H1 (cell line): ENCODE measurements around the gene MAML3. TPM values are rescaled to one million over a fixed set of nuclear protein-coding genes. Genes with fewer than 3 reads are reported as not detected.

ENCODE experiments used
- CTCF ChIA-PET: fragments of 300-600 bp; sonication (Branson Sonifier 250); formaldehyde crosslinking; loops from one replicate; lab custom pipeline; 2021; ENCODE audit not compliant: partially characterized antibody; lab: Charles Lee
- POLR2A ChIA-PET: fragments of 300-600 bp; sonication (Branson Sonifier 250); formaldehyde crosslinking; loops from one replicate; lab custom pipeline; 2021; ENCODE audit warnings: inconsistent platforms; ENCODE audit not compliant: partially characterized antibody; lab: Charles Lee
- DNase-seq, 2 experiments: peaks; one replicate each; pipeline versions ENCODE4 v3.0.0 to v3.0.0-alpha.2; 2010 to 2022; ENCODE audit warnings: low spot score in 2 of 2, low read depth in 1 of 2, mixed read lengths in 1 of 2
- FAIRE-seq: peaks from 2 replicates; lab custom pipeline; 2011; peaks lifted over from hg19 to GRCh38; lab: Jason Lieb, UNC
- H2AFZ ChIP-seq: 2 replicates; pipeline ENCODE4 v1.8.1; 2012; ENCODE audit warnings: low read length, inconsistent platforms
- H2AK5ac ChIP-seq: 2 replicates; pipeline ENCODE4 v1.6.1; 2013; ENCODE audit warnings: low read depth, low read length
- H2BK120ac ChIP-seq: replicated peaks from 2 replicates; pipeline ENCODE3; 2013; ENCODE audit warnings: low read depth, low read length, inconsistent platforms
- H2BK12ac ChIP-seq: 2 replicates; pipeline ENCODE4 v1.6.1; 2013; ENCODE audit warnings: low read depth, low read length
- H2BK15ac ChIP-seq: 2 replicates; pipeline ENCODE4 v1.6.1; 2013; ENCODE audit warnings: low read length
- H2BK20ac ChIP-seq: 2 replicates; pipeline ENCODE4 v1.6.1; 2013; ENCODE audit warnings: low read length
- H2BK5ac ChIP-seq: 2 replicates; pipeline ENCODE4 v1.6.1; 2013; ENCODE audit warnings: low read depth, low read length
- H3K14ac ChIP-seq: 2 replicates; pipeline ENCODE4 v1.6.1; 2013; ENCODE audit warnings: inconsistent platforms; ENCODE audit not compliant: insufficient read length
- H3K18ac ChIP-seq: 2 replicates; pipeline ENCODE4 v1.6.1; 2013; ENCODE audit warnings: low read length; ENCODE audit errors: extremely low read depth
- H3K23ac ChIP-seq: 2 replicates; pipeline ENCODE4 v1.6.1; 2013; ENCODE audit warnings: inconsistent platforms; ENCODE audit not compliant: insufficient read length
- H3K23me2 ChIP-seq: 2 replicates; pipeline ENCODE4 v1.6.1; 2013; ENCODE audit warnings: low read depth, low read length
- H3K27ac ChIP-seq: 2 replicates; pipeline ENCODE4 v1.6.1; 2011; ENCODE audit warnings: low read depth, low read length, inconsistent platforms
- H3K27me3 ChIP-seq, 4 experiments: replicated peaks in 1 of 4; 1 replicate in 1 of 4; 2 replicates in 3 of 4; pipeline versions ENCODE4 v1.6.1 to v1.8.1; 2011 to 2013; ENCODE audit warnings: low read length in 3 of 4, mild to moderate bottlenecking in 3 of 4, inconsistent platforms in 2 of 4, mixed read lengths in 2 of 4, moderate library complexity in 1 of 4; ENCODE audit not compliant: control insufficient read depth in 3 of 4, insufficient read depth in 3 of 4; ENCODE audit errors: extremely low read depth in 1 of 4
- H3K36me3 ChIP-seq, 4 experiments: 2 replicates each; pipeline versions ENCODE4 v1.6.1 to v1.8.1; 2011 to 2013; ENCODE audit warnings: mild to moderate bottlenecking in 4 of 4, low read length in 3 of 4, moderate library complexity in 2 of 4, control low read depth in 1 of 4, inconsistent platforms in 1 of 4; ENCODE audit not compliant: insufficient read depth in 4 of 4, control insufficient read depth in 2 of 4
- H3K4ac ChIP-seq: replicated peaks from 2 replicates; pipeline ENCODE3; 2013; ENCODE audit warnings: low read length, low read depth, mixed read lengths, inconsistent platforms; ENCODE audit not compliant: insufficient read length
- H3K4me1 ChIP-seq, 4 experiments: replicated peaks in 1 of 4; 1 replicate in 1 of 4; 2 replicates in 3 of 4; pipeline versions ENCODE4 v1.6.1 to v1.8.1; 2011 to 2013; ENCODE audit warnings: low read length in 3 of 4, inconsistent platforms in 2 of 4, mixed read lengths in 1 of 4; ENCODE audit not compliant: insufficient read depth in 4 of 4, control insufficient read depth in 3 of 4
- H3K4me2 ChIP-seq, 2 experiments: 2 replicates each; pipeline versions ENCODE4 v1.6.1 to v1.8.1; 2011 to 2013; ENCODE audit warnings: low read depth in 2 of 2, low read length in 2 of 2, control low read depth in 1 of 2, inconsistent platforms in 1 of 2, mild to moderate bottlenecking in 1 of 2; ENCODE audit not compliant: insufficient read depth in 1 of 2
- H3K4me3 ChIP-seq, 4 experiments: fragments of 200-600, 300-600 bp in 1 of 4; sonication (generic), shearing (Covaris generic), sonication (Bioruptor Twin) in 1 of 4; 2 replicates each; pipeline versions ENCODE4 v1.5.1 to v1.8.1; 2011 to 2016; ENCODE audit warnings: low read length in 4 of 4, low read depth in 3 of 4, control low read depth in 2 of 4, inconsistent platforms in 2 of 4, mild to moderate bottlenecking in 2 of 4, mixed read lengths in 1 of 4, moderate library complexity in 1 of 4; ENCODE audit not compliant: insufficient read depth in 2 of 4; ENCODE audit errors: extremely low read depth in 1 of 4
- H3K56ac ChIP-seq: replicated peaks from 2 replicates; pipeline ENCODE3; 2013; ENCODE audit warnings: low read depth, mild to moderate bottlenecking, mixed read lengths, low read length, inconsistent platforms; ENCODE audit not compliant: insufficient read length
- H3K79me1 ChIP-seq: 2 replicates; pipeline ENCODE4 v1.6.1; 2013; ENCODE audit warnings: low read depth, low read length, control low read depth
- H3K79me2 ChIP-seq, 2 experiments: 2 replicates each; pipeline versions ENCODE4 v1.6.1 to v1.8.1; 2012 to 2013; ENCODE audit warnings: low read length in 2 of 2, mild to moderate bottlenecking in 2 of 2, inconsistent platforms in 1 of 2; ENCODE audit not compliant: insufficient read depth in 2 of 2, control insufficient read depth in 1 of 2
- H3K9ac ChIP-seq, 4 experiments: replicated peaks in 1 of 4; 1 replicate in 1 of 4; 2 replicates in 3 of 4; pipeline versions ENCODE4 v1.6.1 to v1.8.1; 2011 to 2013; ENCODE audit warnings: low read depth in 3 of 4, low read length in 3 of 4, control low read depth in 2 of 4, mild to moderate bottlenecking in 2 of 4, moderate library complexity in 2 of 4, inconsistent platforms in 1 of 4; ENCODE audit errors: extremely low read depth in 1 of 4
- H3K9me3 ChIP-seq, 2 experiments: 2 replicates each; pipeline versions ENCODE4 v1.6.1 to v1.8.1; 2012 to 2013; ENCODE audit warnings: mild to moderate bottlenecking in 2 of 2, moderate library complexity in 2 of 2, control low read depth in 1 of 2, inconsistent platforms in 1 of 2, low read depth in 1 of 2, low read length in 1 of 2, mixed read lengths in 1 of 2; ENCODE audit not compliant: insufficient read depth in 2 of 2
- H4K20me1 ChIP-seq, 2 experiments: replicated peaks in 1 of 2; 2 replicates each; pipeline versions ENCODE3 to v1.8.1; 2011 to 2013; ENCODE audit warnings: inconsistent platforms in 2 of 2, low read length in 2 of 2, mild to moderate bottlenecking in 1 of 2; ENCODE audit not compliant: insufficient read depth in 2 of 2, control insufficient read depth in 1 of 2
- H4K5ac ChIP-seq: 2 replicates; pipeline ENCODE4 v1.6.1; 2013; ENCODE audit warnings: low read length, low read depth, mixed read lengths, inconsistent platforms; ENCODE audit not compliant: insufficient read length
- H4K8ac ChIP-seq: 2 replicates; pipeline ENCODE4 v1.8.0; 2013; ENCODE audit warnings: mild to moderate bottlenecking, moderate library complexity, low read length, inconsistent platforms; ENCODE audit not compliant: insufficient read depth; ENCODE audit errors: extremely low read depth
- H4K91ac ChIP-seq: replicated peaks from 2 replicates; pipeline ENCODE3; 2013; ENCODE audit warnings: low read length, mixed read lengths, inconsistent platforms; ENCODE audit not compliant: insufficient read length
- CBX8 ChIP-seq: fragments of 300-800, 300-1000 bp; sonication (generic); IDR thresholded peaks from 2 replicates; pipeline ENCODE4 v1.7.1; 2016; ENCODE audit warnings: low read depth, low read length, borderline replicate concordance
- HDAC2 ChIP-seq, 2 experiments: fragments of 300-600 bp in 1 of 2; sonication (generic) in 1 of 2; IDR thresholded peaks; 2 replicates each; pipeline ENCODE4 v1.6.1; 2011 to 2012; ENCODE audit warnings: low read depth in 2 of 2, low read length in 2 of 2, mild to moderate bottlenecking in 2 of 2, moderate library complexity in 2 of 2, borderline replicate concordance in 1 of 2, inconsistent platforms in 1 of 2
- MAX ChIP-seq: IDR thresholded peaks from 2 replicates; pipeline ENCODE4 v1.6.1; 2012; ENCODE audit warnings: inconsistent platforms
- PHF8 ChIP-seq: fragments of 200-600 bp; sonication (generic); conservative IDR thresholded peaks from 2 replicates; pipeline ENCODE4 v1.7.1; 2012; ENCODE audit warnings: low read depth, mild to moderate bottlenecking, inconsistent platforms, low read length, moderate library complexity
- POU5F1 ChIP-seq: IDR thresholded peaks from 2 replicates; pipeline ENCODE4 v1.6.1; 2011; ENCODE audit warnings: low read depth, mild to moderate bottlenecking, low read length, moderate library complexity
- RBBP5 ChIP-seq: IDR thresholded peaks from 2 replicates; pipeline ENCODE4 v1.7.1; 2012; ENCODE audit warnings: low read depth, mild to moderate bottlenecking, inconsistent platforms, low read length, moderate library complexity, borderline replicate concordance
- SIN3A ChIP-seq, 2 experiments: IDR thresholded peaks in 1 of 2; conservative IDR thresholded peaks in 1 of 2; 2 replicates each; pipeline ENCODE4 v1.6.1; 2011 to 2012; ENCODE audit warnings: low read length in 2 of 2, improper control_type of control experiment in 1 of 2, low read depth in 1 of 2, mild to moderate bottlenecking in 1 of 2
- TCF12 ChIP-seq: IDR thresholded peaks from 2 replicates; pipeline ENCODE4 v1.6.1; 2011; ENCODE audit warnings: low read depth, mild to moderate bottlenecking, low read length
- TEAD4 ChIP-seq: IDR thresholded peaks from 2 replicates; pipeline ENCODE4 v1.6.1; 2012; ENCODE audit warnings: low read depth, low read length, inconsistent platforms, mixed read lengths
- YY1 ChIP-seq: IDR thresholded peaks from 2 replicates; pipeline ENCODE4 v1.6.1; 2011; ENCODE audit warnings: low read depth, mild to moderate bottlenecking, low read length
- WGBS, 2 experiments: shearing (Covaris generic) in 1 of 2; methylation state at CpG; one replicate each; pipeline versions ENCODE4 v1.1.6 to v1.1.7; 2013 to 2015; ENCODE audit warnings: low lambda C conversion rate in 2 of 2, mixed read lengths in 2 of 2, inconsistent platforms in 1 of 2, low coverage in 1 of 2, missing lambda C conversion rate in 1 of 2; ENCODE audit not compliant: insufficient replicate concordance in 2 of 2, insufficient coverage in 1 of 2, insufficient read length in 1 of 2; ENCODE audit errors: extremely low coverage in 1 of 2, missing lambda C conversion rate in 1 of 2; 5-methylcytosine and 5-hydroxymethylcytosine counted together
- polyA plus RNA-seq, 7 experiments: library from polyadenylated mRNA; depleted of rRNA in 3 of 7; stranded (reverse) in 5 of 7; unstranded in 2 of 7; fragments of >200 nt in 5 of 7; fragments of 200-250 nt in 2 of 7; gene quantifications; 1 replicate in 5 of 7; 2 replicates in 1 of 7; 4 replicates in 1 of 7; pipeline versions ENCODE4 v1.2.1 to v1.2.3, GENCODE V29; 2011 to 2013; ENCODE audit warnings: missing spikeins in 2 of 7, mixed read lengths in 2 of 7
- total RNA-seq: library from RNA; stranded (reverse); fragmentation: NEBNext Ultra II Directional; extraction: Animal tissue kit (Norgen Biotek cat#: 25700); gene quantifications from 2 replicates; pipeline ENCODE4 v1.2.1, GENCODE V29; 2021

The MAML3 gene
- total and polyA plus RNA-seq, 2 of the 8 experiments (the other 6 are each of a cell fraction or from before 2014, with no cell fraction given) = 2.1 to 5.7 TPM

DNA sequence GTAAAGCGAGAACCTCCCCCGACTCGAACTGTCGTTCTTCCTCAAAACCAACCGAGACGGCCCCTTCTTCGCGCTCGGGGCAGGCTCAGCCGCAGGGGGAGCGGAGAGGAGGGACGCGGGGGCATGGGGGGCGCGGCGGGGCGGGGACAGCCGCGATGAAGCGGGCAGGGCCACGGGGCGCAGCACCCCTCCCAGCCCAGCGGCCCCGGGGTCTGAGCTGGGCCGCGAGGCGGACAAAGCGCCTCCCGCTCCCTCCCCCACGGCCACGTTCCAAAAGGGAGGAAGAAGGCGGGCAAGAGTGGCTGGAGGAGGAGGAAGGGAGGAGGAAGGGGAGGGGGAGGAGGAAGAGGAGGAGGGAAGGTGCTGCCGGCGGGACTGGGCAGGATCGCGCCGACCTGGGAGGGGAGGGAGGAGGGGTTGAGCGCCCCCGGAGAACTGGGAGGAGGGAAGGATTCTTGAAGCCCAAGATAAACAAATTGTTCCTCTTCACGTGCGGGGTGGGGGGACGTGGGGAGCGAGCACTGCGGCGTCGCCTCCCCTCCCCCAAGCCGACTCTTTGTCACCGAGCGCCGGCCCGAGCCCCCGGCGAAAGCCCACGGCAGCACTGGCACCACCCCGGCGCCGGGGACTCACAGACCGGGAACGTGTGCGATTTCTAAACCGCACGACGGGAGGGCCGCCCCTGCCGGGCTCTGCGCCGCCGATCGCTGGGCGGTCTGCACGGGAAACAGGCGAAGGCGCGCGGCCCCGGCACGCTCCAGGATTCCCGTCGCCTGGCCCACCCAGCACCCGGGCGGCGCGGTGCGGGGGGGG is 2.9 kb downstream of the MAML3 start:
- peak overlapping the region; percentile 97 for H3K18ac ChIP-seq
- H3K23ac ChIP-seq = no peak overlapping the region
- 1% methylated on average over 38 of the region's 84 CpGs; no CpG with 5 or more reads in 1 of the 2 experiments for WGBS, 2 experiments
- peak overlapping the region in 3 of 4 experiments; percentile 19 to 66 (median 65); a peak in 5 of 7 replicates for H3K9ac ChIP-seq
- H3K79me1 ChIP-seq = no peaks in the 10 kb centered on the region; the same call in 1 of the 2 replicates
- no peaks in the 10 kb centered on the region for H3K36me3 ChIP-seq
- CTCF ChIA-PET = interaction anchor here (0.9 to 2.0 kb wide), 4 partner anchors 27 to 104 kb away, joined by 4 to 5 read pairs (median 4); no protein-coding TSS in a partner anchor
- H2AK5ac ChIP-seq = no peak overlapping the region
- H4K20me1 ChIP-seq = no peaks in the 10 kb centered on the region
- peak overlapping the region; percentile 86 for H2BK5ac ChIP-seq
- POLR2A ChIA-PET = interaction anchor here (0.8 to 3.6 kb wide), 16 partner anchors 11 to 416 kb away, joined by 3 to 25 read pairs (median 5); no protein-coding TSS in a partner anchor
- no peaks in the 10 kb centered on the region for H3K9me3 ChIP-seq
- peak overlapping the region; percentile 60 for H4K91ac ChIP-seq
- no peak overlapping the region for H2BK120ac ChIP-seq
- peaks cover 1 to 9% (median 4%) of the 10 kb centered on the region in 4 experiments; a peak in 5 of 7 replicates for H3K4me1 ChIP-seq
- FAIRE-seq (no peak), DNase-seq (peak; percentile 78 to 86)
- H3K27ac ChIP-seq = peak overlapping the region; percentile 85
- no peak overlapping the region for H3K4ac ChIP-seq
- peak overlapping the region; percentile 59 for H4K5ac ChIP-seq
- H3K4me3 ChIP-seq = peak overlapping the region; percentile 86 to 98 (median 94)
- no peaks in the 10 kb centered on the region; a peak in 1 of 4 replicates for H3K79me2 ChIP-seq
- peaks cover 22% of the 10 kb centered on the region; the same call in 1 of the 2 replicates for H3K23me2 ChIP-seq
- peak overlapping the region; percentile 80 for H3K56ac ChIP-seq
- H3K4me2 ChIP-seq = peak overlapping the region; percentile 73 to 94
- no peak overlapping the region; the same call in 1 of the 2 replicates for H2BK15ac ChIP-seq
- H2BK20ac ChIP-seq = no peak overlapping the region
- peak overlapping the region; percentile 95; the same call in 1 of the 2 replicates for H4K8ac ChIP-seq
- H2BK12ac ChIP-seq = no peak overlapping the region
- H3K27me3 ChIP-seq = peaks cover 0 to 3% (median 1%) of the 10 kb centered on the region in 4 experiments; a peak in 3 of 7 replicates
- H3K14ac ChIP-seq = no peak overlapping the region
- H2AFZ ChIP-seq = no peak overlapping the region
- TF ChIP-seq TEAD4 = peak; percentile 9; the same call in 1 of the 2 replicates
- TF ChIP-seq HDAC2 (IDR thresholded peaks at IDR 0.05; ENCODE audit: borderline replicate concordance in 1 of 2, low read depth in 2 of 2, low read length in 2 of 2) = peak; percentile 53 to 80; a peak in 1 of 4 replicates
- peak; percentile 68 for TF ChIP-seq PHF8
- TF ChIP-seq SIN3A (conservative IDR thresholded peaks at IDR 0.05 in 1 of 2, IDR thresholded peaks at IDR 0.05 in 1 of 2; ENCODE audit: low read depth in 1 of 2, low read length in 2 of 2) = 0 out of 4 replicates have a peak, but pooled peaks of 1 of the 2 experiments have one; percentile 25
- no peak for TF ChIP-seq POU5F1
- TF ChIP-seq MAX = peak; percentile 89
- peak; percentile 71 for TF ChIP-seq RBBP5
- TF ChIP-seq YY1 = 0 out of 2 replicates have a peak, but pooled peaks have one; percentile 32
- TF ChIP-seq TCF12 = no peak
- no peak for TF ChIP-seq CBX8
